Measurements from ENCODE around the gene JUP.

- TF ChIP-seq, protein P1, sequence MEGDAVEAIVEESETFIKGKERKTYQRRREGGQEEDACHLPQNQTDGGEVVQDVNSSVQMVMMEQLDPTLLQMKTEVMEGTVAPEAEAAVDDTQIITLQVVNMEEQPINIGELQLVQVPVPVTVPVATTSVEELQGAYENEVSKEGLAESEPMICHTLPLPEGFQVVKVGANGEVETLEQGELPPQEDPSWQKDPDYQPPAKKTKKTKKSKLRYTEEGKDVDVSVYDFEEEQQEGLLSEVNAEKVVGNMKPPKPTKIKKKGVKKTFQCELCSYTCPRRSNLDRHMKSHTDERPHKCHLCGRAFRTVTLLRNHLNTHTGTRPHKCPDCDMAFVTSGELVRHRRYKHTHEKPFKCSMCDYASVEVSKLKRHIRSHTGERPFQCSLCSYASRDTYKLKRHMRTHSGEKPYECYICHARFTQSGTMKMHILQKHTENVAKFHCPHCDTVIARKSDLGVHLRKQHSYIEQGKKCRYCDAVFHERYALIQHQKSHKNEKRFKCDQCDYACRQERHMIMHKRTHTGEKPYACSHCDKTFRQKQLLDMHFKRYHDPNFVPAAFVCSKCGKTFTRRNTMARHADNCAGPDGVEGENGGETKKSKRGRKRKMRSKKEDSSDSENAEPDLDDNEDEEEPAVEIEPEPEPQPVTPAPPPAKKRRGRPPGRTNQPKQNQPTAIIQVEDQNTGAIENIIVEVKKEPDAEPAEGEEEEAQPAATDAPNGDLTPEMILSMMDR (conservative IDR thresholded peaks at IDR 0.05; ENCODE audit: low read depth, low read length) = no peak
- TF ChIP-seq EZH2 (IDR thresholded peaks at IDR 0.05; ENCODE audit: low read length, unreplicated experiment) (no peak), EZH2phosphoT487 (IDR thresholded peaks at IDR 0.05; ENCODE audit: borderline replicate concordance, low read length) (no peak)
Measured at GRCh38 chr17:41772586-41773189, 13.8 kb downstream of the JUP start.
